ENCODE data around the gene DNMT1. TPM values are rescaled to one million over a fixed set of nuclear protein-coding genes. Genes with fewer than 3 reads are reported as not detected.

Gene DNMT1
- total RNA-seq, 1 donor from 2014 or later = 150 TPM

- Mint-ChIP-seq H3K27ac (no peak overlapping the region), H3K9me3 (ENCODE audit: low read depth) (no peaks in the 10 kb centered on the region), H3K4me3 (ENCODE audit: low read depth) (no peak overlapping the region), H3K36me3 (ENCODE audit: insufficient read depth) (peaks cover 1% of the 10 kb centered on the region), H3K27me3 (peaks cover 29% of the 10 kb centered on the region), H3K4me1 (ENCODE audit: low read depth) (no peaks in the 10 kb centered on the region)
- DNase-seq (ENCODE audit: low spot score, unreplicated experiment) = no peak
- TF ChIP-seq CTCF (IDR thresholded peaks at IDR 0.05; ENCODE audit: unreplicated experiment) = no peak
Observed at GRCh38 chr19:10091370-10091687, 103.4 kb downstream of the DNMT1 start.

- Mint-ChIP-seq H3K4me1 (ENCODE audit: low read depth) (peaks cover 1% of the 10 kb centered on the region), H3K27me3 (peaks cover 32% of the 10 kb centered on the region), H3K36me3 (ENCODE audit: insufficient read depth) (peaks cover 1% of the 10 kb centered on the region), H3K9me3 (ENCODE audit: low read depth) (no peaks in the 10 kb centered on the region), H3K27ac (no peak overlapping the region), H3K4me3 (ENCODE audit: low read depth) (no peak overlapping the region)
- DNase-seq (ENCODE audit: low spot score, unreplicated experiment) = no peak
- TF ChIP-seq CTCF (IDR thresholded peaks at IDR 0.05; ENCODE audit: unreplicated experiment) = no peak
Observed at GRCh38 chr19:10089801-10090375, 104.9 kb downstream of the DNMT1 start.

GRCh38 chr19:10088949-10089554 is 105.7 kb downstream of the DNMT1 start:
- H3K9me3 Mint-ChIP-seq (ENCODE audit: low read depth) = no peaks in the 10 kb centered on the region
- H3K27me3 Mint-ChIP-seq = peaks cover 34% of the 10 kb centered on the region
- DNase-seq (ENCODE audit: low spot score, unreplicated experiment) = no peak
- H3K27ac Mint-ChIP-seq = no peak overlapping the region
- H3K36me3 Mint-ChIP-seq (ENCODE audit: insufficient read depth) = peaks cover 1% of the 10 kb centered on the region
- TF ChIP-seq CTCF (IDR thresholded peaks at IDR 0.05; ENCODE audit: unreplicated experiment) = no peak
- peaks cover 1% of the 10 kb centered on the region for H3K4me1 Mint-ChIP-seq (ENCODE audit: low read depth)
- no peak overlapping the region for H3K4me3 Mint-ChIP-seq (ENCODE audit: low read depth)

GRCh38 chr19:10087296-10088061 is 107.3 kb downstream of the DNMT1 start:
- H3K9me3 Mint-ChIP-seq (ENCODE audit: low read depth) = no peaks in the 10 kb centered on the region
- peaks cover 1% of the 10 kb centered on the region for H3K36me3 Mint-ChIP-seq (ENCODE audit: insufficient read depth)
- peaks cover 33% of the 10 kb centered on the region for H3K27me3 Mint-ChIP-seq
- no peak for TF ChIP-seq CTCF (IDR thresholded peaks at IDR 0.05; ENCODE audit: unreplicated experiment)
- DNase-seq (ENCODE audit: low spot score, unreplicated experiment) = no peak
- peak overlapping the region; percentile 19 for H3K4me3 Mint-ChIP-seq (ENCODE audit: low read depth)
- no peak overlapping the region for H3K27ac Mint-ChIP-seq
- peaks cover 1% of the 10 kb centered on the region for H3K4me1 Mint-ChIP-seq (ENCODE audit: low read depth)

- H3K4me1 Mint-ChIP-seq (ENCODE audit: low read depth) = peaks cover 1% of the 10 kb centered on the region
Observed at GRCh38 chr19:10086591-10087192, 108.1 kb downstream of the DNMT1 start.

More at GRCh38 chr19:10086591-10087192, 108.1 kb downstream of the DNMT1 start:
- Mint-ChIP-seq H3K9me3 (ENCODE audit: low read depth) (no peaks in the 10 kb centered on the region), H3K27me3 (peaks cover 33% of the 10 kb centered on the region), H3K4me3 (ENCODE audit: low read depth) (peak overlapping the region; percentile 41), H3K36me3 (ENCODE audit: insufficient read depth) (peaks cover 1% of the 10 kb centered on the region), H3K27ac (no peak overlapping the region)
- TF ChIP-seq CTCF (IDR thresholded peaks at IDR 0.05; ENCODE audit: unreplicated experiment) = no peak
- DNase-seq (ENCODE audit: low spot score, unreplicated experiment) = no peak
